RWPE1 (cell line): Measurements from ENCODE around the gene ITGB2.

Experiments
- CTCF ChIA-PET: fragments of 350-600 bp; sonication (Branson Sonifier 250); formaldehyde crosslinking; extraction: SDS; loops from one replicate; lab custom pipeline; 2021; lab: Yijun Ruan, JAX
- POLR2A ChIA-PET: fragments of 400-600 bp; formaldehyde crosslinking; extraction: SDS; loops from one replicate; lab custom pipeline; 2020; ENCODE audit warnings: antibody characterized with exemption; ENCODE audit not compliant: low non-redundant PET; lab: Yijun Ruan, JAX
- DNase-seq: peaks from one replicate; pipeline ENCODE4 v3.0.0; 2012; ENCODE audit warnings: low spot score
- H3K27ac ChIP-seq: fragments of 450-650 bp; 2 replicates; pipeline ENCODE4 v1.5.1; 2017
- CTCF ChIP-seq: fragments of 450-650 bp; conservative IDR thresholded peaks from 2 replicates; pipeline ENCODE4 v1.5.1; 2017; ENCODE audit warnings: low read depth, mild to moderate bottlenecking

ITGB2 gene

GRCh38 chr21:44894687-44895302 is 25.9 kb downstream of the ITGB2 start:
- ChIA-PET CTCF (interaction anchor here (0.6 to 1.5 kb wide), 4 partner anchors 9 to 96 kb away, joined by 3 to 5 read pairs (median 4); no protein-coding TSS in a partner anchor), POLR2A (no interaction called here)
- no peak for DNase-seq
- no peak overlapping the region for H3K27ac ChIP-seq
- no peak for TF ChIP-seq CTCF

- TF ChIP-seq CTCF = no peak
- no peak for DNase-seq
- H3K27ac ChIP-seq = no peak overlapping the region
- ChIA-PET POLR2A (no interaction called here), CTCF (interaction anchor here (0.6 to 1.5 kb wide), 4 partner anchors 10 to 95 kb away, joined by 3 to 5 read pairs (median 4); no protein-coding TSS in a partner anchor)
Measured at GRCh38 chr21:44893948-44894656, 26.6 kb downstream of the ITGB2 start.

DNA sequence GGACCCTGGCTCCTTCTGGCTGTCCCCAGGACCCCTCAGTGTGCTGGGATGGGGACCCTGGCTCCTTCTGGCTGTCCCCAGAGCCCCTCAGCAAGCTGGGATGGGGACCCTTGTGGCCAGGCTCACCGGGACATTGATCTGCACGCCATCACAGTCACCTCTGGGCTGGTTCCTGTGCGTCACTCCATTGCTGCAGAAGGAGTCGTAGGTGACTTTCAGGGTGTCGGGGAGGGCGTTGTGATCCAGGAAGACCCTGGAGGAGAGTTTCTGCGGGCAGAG is 27.5 kb downstream of the ITGB2 start:
- CTCF ChIA-PET = interaction anchor here (0.7 to 1.5 kb wide), 3 partner anchors 25 to 94 kb away, joined by 3 to 4 read pairs (median 3); no protein-coding TSS in a partner anchor
- POLR2A ChIA-PET = no interaction called here
- H3K27ac ChIP-seq = no peak overlapping the region
- no peak for DNase-seq
- TF ChIP-seq CTCF = no peak

DNA sequence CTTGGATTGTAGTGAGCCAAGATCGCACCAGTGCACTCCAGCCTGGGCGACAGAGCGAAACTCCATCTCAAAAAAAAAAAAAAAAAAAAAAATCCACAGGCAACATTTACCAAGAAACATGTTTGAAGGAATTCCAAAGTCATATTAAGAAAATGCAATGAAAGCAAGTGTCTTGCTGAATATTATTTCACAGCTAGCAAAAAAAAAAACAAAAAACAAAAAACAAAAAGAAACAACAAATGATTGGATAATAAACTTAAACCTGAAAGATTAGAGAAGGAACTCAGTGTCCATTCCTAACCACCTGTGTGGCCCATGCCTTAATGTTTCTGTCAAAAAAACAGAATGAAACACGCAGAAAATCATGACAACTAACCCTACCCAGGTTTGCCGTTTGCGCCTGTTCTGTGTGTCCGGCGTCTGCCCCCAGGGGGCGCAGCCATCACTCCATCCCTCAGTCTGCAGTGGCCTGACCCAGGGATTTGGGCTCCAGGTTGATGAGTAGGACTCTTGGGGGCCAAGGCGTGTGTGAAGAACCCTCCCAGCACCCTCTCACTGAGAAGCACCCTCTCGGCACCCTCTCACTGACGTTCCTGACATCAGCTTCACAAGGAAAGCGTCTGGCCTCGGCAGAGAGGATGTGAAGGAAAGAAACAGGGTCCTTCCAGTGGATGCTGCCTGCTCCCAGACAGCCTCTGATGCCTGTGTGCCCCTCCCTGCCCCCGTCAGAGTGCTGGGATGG is 28.0 kb downstream of the ITGB2 start:
- no peak for DNase-seq
- POLR2A ChIA-PET = no interaction called here
- CTCF ChIA-PET = interaction anchor here (0.6 to 1.5 kb wide), 5 partner anchors 18 to 94 kb away, joined by 3 to 4 read pairs (median 3); no protein-coding TSS in a partner anchor

GRCh38 chr21:44892095-44892494 is 28.6 kb downstream of the ITGB2 start:
- no peak for DNase-seq
- no peak overlapping the region for H3K27ac ChIP-seq
- TF ChIP-seq CTCF = no peak
- ChIA-PET CTCF (interaction anchor here (0.6 to 0.7 kb wide), 3 partner anchors 17 to 42 kb away, joined by 3 to 4 read pairs (median 3); no protein-coding TSS in a partner anchor), POLR2A (no interaction called here)

More for the DNA sequence above, 28.0 kb downstream of the ITGB2 start:
- peak; percentile 90 for TF ChIP-seq CTCF
- no peak overlapping the region for H3K27ac ChIP-seq

GRCh38 chr21:44891631-44892031 is 29.1 kb downstream of the ITGB2 start:
- ChIA-PET CTCF (interaction anchor here (0.7 kb wide), 1 partner anchor 43 kb away, joined by 4 read pairs; no protein-coding TSS in a partner anchor), POLR2A (no interaction called here)
- no peak for TF ChIP-seq CTCF
- DNase-seq = no peak
- H3K27ac ChIP-seq = no peak overlapping the region
